ENCODE results near the gene ALMS1.

DNA sequence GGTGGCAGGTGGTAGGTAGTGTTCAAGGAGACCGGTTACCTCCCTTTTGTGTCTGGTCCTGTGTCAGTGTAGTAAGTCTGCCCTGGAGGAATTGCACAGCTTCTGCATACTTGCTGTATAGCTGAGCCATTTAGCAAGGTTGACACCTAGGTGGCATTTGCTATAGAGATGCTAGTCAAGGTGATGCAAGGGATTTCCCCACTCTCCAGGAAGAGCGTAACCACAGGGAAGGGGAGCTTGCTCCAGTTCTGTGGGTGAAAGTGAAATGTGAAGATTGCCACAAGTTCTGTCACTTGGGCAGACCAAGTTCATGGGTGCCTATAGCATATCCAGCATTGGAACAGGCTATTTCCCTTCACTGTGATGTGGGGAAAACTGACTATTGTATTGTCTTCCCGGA lies 228.5 kb downstream of the ALMS1 start:
- TF ChIP-seq, protein P1, sequence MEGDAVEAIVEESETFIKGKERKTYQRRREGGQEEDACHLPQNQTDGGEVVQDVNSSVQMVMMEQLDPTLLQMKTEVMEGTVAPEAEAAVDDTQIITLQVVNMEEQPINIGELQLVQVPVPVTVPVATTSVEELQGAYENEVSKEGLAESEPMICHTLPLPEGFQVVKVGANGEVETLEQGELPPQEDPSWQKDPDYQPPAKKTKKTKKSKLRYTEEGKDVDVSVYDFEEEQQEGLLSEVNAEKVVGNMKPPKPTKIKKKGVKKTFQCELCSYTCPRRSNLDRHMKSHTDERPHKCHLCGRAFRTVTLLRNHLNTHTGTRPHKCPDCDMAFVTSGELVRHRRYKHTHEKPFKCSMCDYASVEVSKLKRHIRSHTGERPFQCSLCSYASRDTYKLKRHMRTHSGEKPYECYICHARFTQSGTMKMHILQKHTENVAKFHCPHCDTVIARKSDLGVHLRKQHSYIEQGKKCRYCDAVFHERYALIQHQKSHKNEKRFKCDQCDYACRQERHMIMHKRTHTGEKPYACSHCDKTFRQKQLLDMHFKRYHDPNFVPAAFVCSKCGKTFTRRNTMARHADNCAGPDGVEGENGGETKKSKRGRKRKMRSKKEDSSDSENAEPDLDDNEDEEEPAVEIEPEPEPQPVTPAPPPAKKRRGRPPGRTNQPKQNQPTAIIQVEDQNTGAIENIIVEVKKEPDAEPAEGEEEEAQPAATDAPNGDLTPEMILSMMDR (IDR thresholded peaks at IDR 0.05), result no peak
- TF ChIP-seq POLR2AphosphoS5 (IDR thresholded peaks at IDR 0.05), result no peak
- TF ChIP-seq POLR2A (IDR thresholded peaks at IDR 0.05), result no peak
